ENCODE data around the gene ZNF813. TPM values are rescaled to one million over a fixed set of nuclear protein-coding genes. Genes with fewer than 3 reads are reported as not detected.

The ZNF813 gene
- polyA plus RNA-seq, 3 donors: 0.32 to 1.9 (median 0.61) TPM

DNA sequence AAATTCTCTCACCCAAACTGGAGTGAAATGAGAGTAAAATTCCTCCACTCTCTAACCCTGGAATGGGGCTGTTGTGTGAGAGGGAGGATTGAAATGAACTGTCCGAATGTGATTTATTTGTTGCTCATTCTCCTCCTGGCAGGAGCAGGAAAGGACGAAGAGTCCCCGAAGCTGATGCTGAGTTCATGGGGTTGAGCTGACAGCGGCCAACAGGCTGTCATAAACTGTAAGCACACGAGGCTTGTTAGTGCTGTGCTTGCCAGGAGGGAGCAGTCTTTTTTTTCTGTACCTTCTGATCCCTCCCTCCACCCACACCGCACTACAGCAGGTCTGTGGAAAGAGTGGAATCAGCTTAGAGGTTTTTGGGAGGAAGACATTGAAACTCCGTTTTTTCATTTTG lies 37.4 kb downstream of the ZNF813 start:
- no peak for DNase-seq
- no peak overlapping the region for H3K27ac Mint-ChIP-seq
- intact Hi-C loops (cut with micrococcal nuclease): no loop called here
- peaks cover 2% of the 10 kb centered on the region for H3K4me1 Mint-ChIP-seq
- WGBS (ENCODE audit: insufficient coverage): 62% methylated on average over 4 of the region's 7 CpGs
- H3K36me3 Mint-ChIP-seq: no peaks in the 10 kb centered on the region
- H3K4me2 ChIP-seq (replicated peaks; ENCODE audit: extremely low read depth, low read length, poor library complexity, severe bottlenecking): no peak overlapping the region
- H3K4me1 ChIP-seq (ENCODE audit: control insufficient read depth in 1 of 2, insufficient read depth in 2 of 2, low read length in 2 of 2): no peaks in the 10 kb centered on the region
- H3K4me3 ChIP-seq (replicated peaks in 1 of 3; ENCODE audit: low read depth in 2 of 3, low read length in 3 of 3): no peak overlapping the region
- no peaks in the 10 kb centered on the region for H3K79me2 ChIP-seq (ENCODE audit: insufficient read depth, low read length)
- H3K27me3 Mint-ChIP-seq (ENCODE audit: low read depth in 3 of 3): peaks cover 0 to 14% (median 6%) of the 10 kb centered on the region in 3 donors
- H3K9ac ChIP-seq (ENCODE audit: insufficient read depth, low read length, poor library complexity, severe bottlenecking): no peak overlapping the region
- H2AFZ ChIP-seq (ENCODE audit: insufficient read depth, low read depth, low read length, poor library complexity, severe bottlenecking): no peak overlapping the region
- TF ChIP-seq, protein P1, sequence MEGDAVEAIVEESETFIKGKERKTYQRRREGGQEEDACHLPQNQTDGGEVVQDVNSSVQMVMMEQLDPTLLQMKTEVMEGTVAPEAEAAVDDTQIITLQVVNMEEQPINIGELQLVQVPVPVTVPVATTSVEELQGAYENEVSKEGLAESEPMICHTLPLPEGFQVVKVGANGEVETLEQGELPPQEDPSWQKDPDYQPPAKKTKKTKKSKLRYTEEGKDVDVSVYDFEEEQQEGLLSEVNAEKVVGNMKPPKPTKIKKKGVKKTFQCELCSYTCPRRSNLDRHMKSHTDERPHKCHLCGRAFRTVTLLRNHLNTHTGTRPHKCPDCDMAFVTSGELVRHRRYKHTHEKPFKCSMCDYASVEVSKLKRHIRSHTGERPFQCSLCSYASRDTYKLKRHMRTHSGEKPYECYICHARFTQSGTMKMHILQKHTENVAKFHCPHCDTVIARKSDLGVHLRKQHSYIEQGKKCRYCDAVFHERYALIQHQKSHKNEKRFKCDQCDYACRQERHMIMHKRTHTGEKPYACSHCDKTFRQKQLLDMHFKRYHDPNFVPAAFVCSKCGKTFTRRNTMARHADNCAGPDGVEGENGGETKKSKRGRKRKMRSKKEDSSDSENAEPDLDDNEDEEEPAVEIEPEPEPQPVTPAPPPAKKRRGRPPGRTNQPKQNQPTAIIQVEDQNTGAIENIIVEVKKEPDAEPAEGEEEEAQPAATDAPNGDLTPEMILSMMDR (IDR thresholded peaks at IDR 0.05): no peak
- H3K9me3 Mint-ChIP-seq: peaks cover 5 to 25% (median 19%) of the 10 kb centered on the region in 7 donors
- no peak overlapping the region for H3K4me3 Mint-ChIP-seq
- no peak overlapping the region for H3K27ac ChIP-seq (ENCODE audit: low read depth in 1 of 2, low read length in 2 of 2)
- peaks cover 6% of the 10 kb centered on the region in 2 donors for H3K9me3 ChIP-seq (replicated peaks in 1 of 2; ENCODE audit: control insufficient read depth in 1 of 2, insufficient read depth in 1 of 2, low read length in 2 of 2)
- H4K20me1 ChIP-seq (ENCODE audit: insufficient read depth, low read length): no peaks in the 10 kb centered on the region
- peaks cover 0 to 2% of the 10 kb centered on the region in 2 donors for H3K27me3 ChIP-seq (ENCODE audit: control insufficient read depth in 2 of 2, insufficient read depth in 2 of 2, low read length in 2 of 2)
- no peaks in the 10 kb centered on the region for H3K36me3 ChIP-seq (replicated peaks in 1 of 2; ENCODE audit: control insufficient read depth in 1 of 2, insufficient read depth in 2 of 2, low read length in 2 of 2)

GRCh38 chr19:53506728-53507127 lies 39.2 kb downstream of the ZNF813 start:
- H3K9ac ChIP-seq (ENCODE audit: insufficient read depth, low read length, poor library complexity, severe bottlenecking): no peak overlapping the region
- H3K36me3 Mint-ChIP-seq: no peaks in the 10 kb centered on the region
- H3K9me3 Mint-ChIP-seq: peaks cover 2 to 17% (median 12%) of the 10 kb centered on the region in 7 donors
- no peak overlapping the region for H3K27ac Mint-ChIP-seq
- no peak overlapping the region for H3K4me3 ChIP-seq (replicated peaks in 1 of 3; ENCODE audit: low read depth in 2 of 3, low read length in 3 of 3)
- no peaks in the 10 kb centered on the region for H3K79me2 ChIP-seq (ENCODE audit: insufficient read depth, low read length)
- H3K4me1 ChIP-seq (ENCODE audit: control insufficient read depth in 1 of 2, insufficient read depth in 2 of 2, low read length in 2 of 2): no peaks in the 10 kb centered on the region
- no peaks in the 10 kb centered on the region for H4K20me1 ChIP-seq (ENCODE audit: insufficient read depth, low read length)
- no peak overlapping the region for H2AFZ ChIP-seq (ENCODE audit: insufficient read depth, low read depth, low read length, poor library complexity, severe bottlenecking)
- H3K27me3 ChIP-seq (ENCODE audit: control insufficient read depth in 2 of 2, insufficient read depth in 2 of 2, low read length in 2 of 2): peaks cover 0 to 2% of the 10 kb centered on the region in 2 donors
- peaks cover 0 to 14% (median 6%) of the 10 kb centered on the region in 3 donors for H3K27me3 Mint-ChIP-seq (ENCODE audit: low read depth in 3 of 3)
- peak overlapping the region in 1 of 2 donors; percentile 30 for H3K4me3 Mint-ChIP-seq
- no peak overlapping the region for H3K4me2 ChIP-seq (replicated peaks; ENCODE audit: extremely low read depth, low read length, poor library complexity, severe bottlenecking)
- peaks cover 2% of the 10 kb centered on the region for H3K4me1 Mint-ChIP-seq
- no peak for DNase-seq
- intact Hi-C loops (cut with micrococcal nuclease): no loop called here
- H3K27ac ChIP-seq (ENCODE audit: low read depth in 1 of 2, low read length in 2 of 2): no peak overlapping the region
- WGBS (ENCODE audit: insufficient coverage): 85% methylated on average over 7 of the region's 8 CpGs
- no peaks in the 10 kb centered on the region for H3K36me3 ChIP-seq (replicated peaks in 1 of 2; ENCODE audit: control insufficient read depth in 1 of 2, insufficient read depth in 2 of 2, low read length in 2 of 2)
- peaks cover 0 to 6% of the 10 kb centered on the region in 2 donors for H3K9me3 ChIP-seq (replicated peaks in 1 of 2; ENCODE audit: control insufficient read depth in 1 of 2, insufficient read depth in 1 of 2, low read length in 2 of 2)
- TF ChIP-seq, protein P1 (IDR thresholded peaks at IDR 0.05): no peak

Data from CD14-positive monocyte (primary cell).